Stimulated activated CD4-positive, alpha-beta T cell treated with anti-CD3 and anti-CD28 coated beads, TNF-alpha, amount 100 ng/mL, for 4 hours (primary cell): Measurements from ENCODE around the gene NOL4.

Experiments used
- DNase-seq, 3 experiments: peaks; one replicate each; pipeline ENCODE4 v3.0.0-alpha.2; 2020; ENCODE audit warnings: low read depth in 3 of 3

The NOL4 gene

DNA sequence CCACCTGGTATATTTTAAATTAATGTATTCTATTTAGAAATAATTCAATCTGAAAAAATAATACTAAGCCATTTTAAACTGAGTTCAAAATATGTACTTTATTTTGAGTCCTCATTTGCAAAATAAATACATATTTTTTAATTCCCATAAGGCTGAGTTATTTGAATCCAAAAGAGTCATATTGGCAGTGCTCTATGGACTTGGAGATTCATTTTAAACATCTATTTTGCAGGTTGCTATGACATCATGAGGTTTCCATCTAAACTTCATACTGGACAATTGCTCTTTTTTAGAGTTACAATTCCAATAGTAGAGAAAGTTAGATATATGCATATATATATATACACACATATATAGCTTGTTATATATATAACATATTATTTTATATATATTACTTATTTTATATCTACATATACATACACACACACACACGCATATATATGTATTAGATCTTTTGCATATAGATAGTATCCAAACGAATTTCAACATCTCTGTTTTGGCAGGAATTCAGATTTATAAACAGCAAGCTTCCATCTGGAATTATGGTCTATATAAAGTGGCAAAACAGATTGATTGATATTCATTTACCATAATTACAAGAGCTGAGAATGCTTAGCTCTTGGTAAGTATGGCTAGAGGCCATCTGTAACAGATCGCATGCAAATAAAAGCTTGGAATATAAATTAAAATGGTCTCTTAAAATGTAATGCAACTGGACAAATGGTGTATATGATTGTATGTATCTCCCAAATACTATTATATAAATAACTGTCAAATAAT is 34.9 kb downstream of the NOL4 start:
- no peak for DNase-seq
